T-helper 17 cell (primary cell): Measurements from ENCODE around the gene FERMT2. TPM values are rescaled to one million over a fixed set of nuclear protein-coding genes. Genes with fewer than 3 reads are reported as not detected.
A peak's percentile ranks its signal among the peaks of the same experiment; 100 is the strongest.

Experiments
- ATAC-seq: fragments of 150-1000 bp; cut with Tn5 transposase; 2 replicates; pipeline ENCODE4 v1.10.0; 2021; ENCODE audit warnings: mild to moderate bottlenecking, moderate library complexity
- DNase-seq, 3 donors: peaks; one replicate each; pipeline versions ENCODE4 v3.0.0 to v3.0.0-alpha.2; 2020 to 2021
- H3K9me3 ChIP-seq: one replicate; pipeline ENCODE4 v1.7.0; 2013; ENCODE audit warnings: low read length, mild to moderate bottlenecking; ENCODE audit not compliant: control insufficient read depth, poor library complexity, severe bottlenecking
- H3K27ac Mint-ChIP-seq: one replicate; pipeline ENCODE4 v1.8.0; 2022; ENCODE audit warnings: mild to moderate bottlenecking, moderate library complexity, mixed read lengths
- H3K27me3 Mint-ChIP-seq: one replicate; pipeline ENCODE4 v1.8.0; 2022; ENCODE audit warnings: mixed read lengths
- H3K36me3 Mint-ChIP-seq: one replicate; pipeline ENCODE4 v1.8.0; 2022; ENCODE audit warnings: low read depth, mixed read lengths
- H3K4me1 Mint-ChIP-seq: one replicate; pipeline ENCODE4 v1.8.0; 2022; ENCODE audit warnings: mild to moderate bottlenecking, mixed read lengths
- H3K4me3 Mint-ChIP-seq: one replicate; pipeline ENCODE4 v1.8.0; 2022; ENCODE audit warnings: mild to moderate bottlenecking, moderate library complexity, mixed read lengths
- total RNA-seq, 4 donors: library from RNA in 2 of 4; stranded (reverse) in 2 of 4; gene quantifications; one replicate each; pipeline ENCODE4 v1.2.3 and lab custom pipeline; 2022 to 2026

The FERMT2 gene
- total RNA-seq, 2 donors from 2014 or later = 0.78 to 3.6 TPM

DNA sequence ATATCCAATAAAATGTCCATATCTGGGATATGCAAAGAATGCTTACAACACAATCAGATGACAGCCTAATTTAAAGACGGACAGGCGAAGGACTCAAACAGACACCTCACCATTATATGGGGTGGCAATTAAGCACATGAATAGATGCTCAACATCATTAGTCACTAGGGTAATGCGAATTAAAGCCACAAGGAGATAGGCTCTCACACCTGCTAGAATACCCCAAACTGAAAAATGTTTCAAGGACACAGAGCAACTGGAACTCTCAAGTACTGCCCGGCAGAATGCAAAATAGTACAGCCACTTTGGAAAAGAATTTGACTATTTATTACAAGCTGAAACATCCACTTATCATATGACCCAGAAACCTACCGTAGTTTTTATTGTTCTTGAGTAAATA is 42.9 kb downstream of the FERMT2 start:
- Mint-ChIP-seq H3K27ac (no peak overlapping the region), H3K36me3 (peaks cover 5% of the 10 kb centered on the region), H3K27me3 (no peaks in the 10 kb centered on the region), H3K4me1 (peaks cover 8% of the 10 kb centered on the region), H3K4me3 (no peak overlapping the region)
- no peak for DNase-seq
- no peaks in the 10 kb centered on the region for H3K9me3 ChIP-seq
- ATAC-seq = no peak

DNA sequence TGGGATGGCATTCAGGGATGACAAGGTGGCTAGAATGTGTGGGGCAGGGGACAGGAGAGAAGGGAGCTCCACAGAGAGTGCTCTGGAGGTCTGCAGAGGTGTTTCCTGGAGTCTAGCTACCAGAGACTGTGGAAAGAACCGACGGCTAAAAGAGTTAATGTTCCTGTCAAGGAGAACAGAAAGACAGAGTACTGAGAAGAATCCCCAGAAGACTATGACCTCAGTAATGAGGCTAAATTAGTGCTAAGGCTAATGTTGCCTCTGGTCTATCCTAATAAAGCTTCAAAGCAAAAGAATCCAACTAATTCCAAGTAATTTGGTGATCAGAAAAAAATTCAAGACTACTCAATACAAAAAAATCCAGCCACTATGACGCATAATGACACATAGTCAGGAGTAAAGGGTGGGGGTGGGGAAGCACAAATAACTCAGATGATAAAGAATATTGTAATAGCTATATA is 44.7 kb downstream of the FERMT2 start:
- peaks cover 8% of the 10 kb centered on the region for H3K4me1 Mint-ChIP-seq
- H3K27ac Mint-ChIP-seq = peak overlapping the region; percentile 34
- peaks cover 10% of the 10 kb centered on the region for H3K36me3 Mint-ChIP-seq
- peaks cover 8% of the 10 kb centered on the region for H3K27me3 Mint-ChIP-seq
- no peaks in the 10 kb centered on the region for H3K9me3 ChIP-seq
- ATAC-seq (no peak), DNase-seq (no peak)
- no peak overlapping the region for H3K4me3 Mint-ChIP-seq

DNA sequence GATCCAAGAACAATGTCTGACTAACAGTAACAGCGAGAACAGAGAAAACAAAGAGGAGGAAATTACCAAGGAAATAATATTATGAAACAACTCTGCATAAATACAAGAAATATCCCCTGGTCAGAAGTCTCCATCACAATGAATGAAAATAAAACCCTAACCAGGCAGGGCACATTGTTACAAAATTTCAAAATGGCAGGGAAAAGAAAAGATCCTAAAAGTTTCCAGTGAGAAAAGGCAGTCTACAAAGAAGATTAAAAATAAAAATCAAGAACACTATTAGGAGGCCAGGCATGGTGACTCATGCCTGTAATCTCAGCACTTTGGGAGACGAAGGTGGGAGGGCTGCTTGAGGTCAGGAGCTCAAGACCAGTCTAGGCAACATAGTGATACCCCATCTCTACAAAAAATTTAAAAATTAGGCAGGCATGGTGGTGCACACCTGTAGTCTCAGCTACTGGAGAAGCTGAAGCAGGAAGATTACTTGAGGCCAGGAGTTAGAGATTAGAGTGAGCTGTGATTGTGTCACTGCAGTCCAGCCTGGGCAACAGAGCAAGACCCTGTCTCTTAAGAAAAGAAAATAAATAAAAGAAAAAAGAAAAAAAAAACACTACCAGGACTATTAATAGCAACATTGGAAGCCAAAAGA is 47.8 kb downstream of the FERMT2 start:
- no peak overlapping the region for H3K27ac Mint-ChIP-seq
- peaks cover 10% of the 10 kb centered on the region for H3K36me3 Mint-ChIP-seq
- ATAC-seq (no peak), DNase-seq (no peak)
- no peaks in the 10 kb centered on the region for H3K9me3 ChIP-seq
- H3K4me1 Mint-ChIP-seq = peaks cover 8% of the 10 kb centered on the region
- H3K27me3 Mint-ChIP-seq = peaks cover 8% of the 10 kb centered on the region
- H3K4me3 Mint-ChIP-seq = no peak overlapping the region

DNA sequence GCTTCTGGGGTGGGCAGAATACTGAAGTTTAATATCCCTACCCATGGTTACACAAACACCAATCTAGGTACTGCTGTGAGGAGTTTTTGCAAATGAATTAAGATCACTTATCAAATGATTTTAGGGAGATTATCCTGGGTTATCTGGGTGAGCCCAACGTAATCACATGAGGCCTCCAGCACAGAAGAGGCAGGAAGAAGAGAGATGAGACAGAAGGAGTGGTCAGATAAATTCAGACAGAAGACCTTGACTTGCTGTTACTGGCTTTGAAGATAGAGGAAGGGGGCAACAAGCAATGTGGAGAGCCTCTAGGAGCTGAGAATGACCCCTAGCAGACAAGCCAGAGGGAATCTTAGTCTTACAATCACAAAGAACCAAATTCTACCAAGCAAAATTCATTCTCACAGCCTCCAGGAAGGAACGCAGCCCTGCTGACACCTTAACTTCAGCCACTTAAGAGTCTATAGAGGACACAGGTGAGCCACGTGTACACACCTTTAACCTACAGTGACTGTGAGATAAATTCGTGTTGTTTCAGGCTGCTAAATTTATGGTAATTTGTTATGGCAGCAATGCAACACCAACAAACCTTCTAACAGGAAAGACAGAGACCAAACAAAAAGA is 49.4 kb downstream of the FERMT2 start:
- no peaks in the 10 kb centered on the region for H3K9me3 ChIP-seq
- H3K27ac Mint-ChIP-seq = no peak overlapping the region
- ATAC-seq (no peak), DNase-seq (no peak)
- H3K4me1 Mint-ChIP-seq = peaks cover 5% of the 10 kb centered on the region
- no peak overlapping the region for H3K4me3 Mint-ChIP-seq
- H3K27me3 Mint-ChIP-seq = peaks cover 8% of the 10 kb centered on the region
- H3K36me3 Mint-ChIP-seq = peaks cover 10% of the 10 kb centered on the region

DNA sequence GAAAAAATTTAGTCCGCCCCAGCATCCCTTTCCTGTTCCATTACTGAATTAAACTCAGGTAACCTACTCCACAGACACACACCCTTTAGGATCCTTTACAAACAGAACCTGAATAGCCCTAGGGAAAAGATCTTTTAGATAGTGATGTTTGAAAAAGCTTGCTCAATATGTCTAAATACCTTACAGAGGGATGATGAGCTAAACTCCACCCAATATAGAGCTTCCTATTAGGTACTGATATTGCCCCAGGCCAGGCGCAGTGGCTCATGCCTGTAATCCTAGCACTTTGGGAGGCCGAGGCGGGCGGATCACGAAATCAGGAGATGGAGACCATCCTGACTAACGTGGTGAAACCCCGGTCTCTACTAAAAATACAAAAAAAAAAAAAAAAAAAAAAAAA is 50.1 kb downstream of the FERMT2 start:
- no peak for DNase-seq
- no peaks in the 10 kb centered on the region for H3K9me3 ChIP-seq
- no peak for ATAC-seq
- H3K27me3 Mint-ChIP-seq = peaks cover 8% of the 10 kb centered on the region
- peaks cover 2% of the 10 kb centered on the region for H3K4me1 Mint-ChIP-seq
- H3K36me3 Mint-ChIP-seq = peaks cover 10% of the 10 kb centered on the region
- H3K27ac Mint-ChIP-seq = no peak overlapping the region
- no peak overlapping the region for H3K4me3 Mint-ChIP-seq

DNA sequence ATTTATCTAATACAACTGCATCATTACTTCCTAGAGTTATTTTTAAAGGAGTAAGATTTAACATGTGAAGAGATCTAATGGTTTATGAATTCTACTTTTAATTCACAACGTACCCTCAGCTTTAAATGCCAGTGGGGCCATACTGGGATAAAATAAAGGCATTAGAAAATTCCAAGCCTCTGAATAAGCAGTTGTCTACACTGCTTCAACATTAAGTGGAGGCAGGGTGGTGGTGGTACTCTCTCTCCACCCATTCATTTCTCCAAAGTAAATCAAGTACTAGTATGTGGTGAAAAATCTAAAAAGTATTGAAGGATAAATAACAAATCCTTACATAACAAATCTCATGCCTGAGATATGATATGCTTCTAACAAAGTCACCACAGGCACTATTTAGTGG is 52.4 kb downstream of the FERMT2 start:
- H3K4me1 Mint-ChIP-seq = peaks cover 10% of the 10 kb centered on the region
- H3K9me3 ChIP-seq = no peaks in the 10 kb centered on the region
- DNase-seq (no peak), ATAC-seq (no peak)
- H3K36me3 Mint-ChIP-seq = peaks cover 6% of the 10 kb centered on the region
- no peak overlapping the region for H3K27ac Mint-ChIP-seq
- no peak overlapping the region for H3K4me3 Mint-ChIP-seq
- H3K27me3 Mint-ChIP-seq = peaks cover 8% of the 10 kb centered on the region

DNA sequence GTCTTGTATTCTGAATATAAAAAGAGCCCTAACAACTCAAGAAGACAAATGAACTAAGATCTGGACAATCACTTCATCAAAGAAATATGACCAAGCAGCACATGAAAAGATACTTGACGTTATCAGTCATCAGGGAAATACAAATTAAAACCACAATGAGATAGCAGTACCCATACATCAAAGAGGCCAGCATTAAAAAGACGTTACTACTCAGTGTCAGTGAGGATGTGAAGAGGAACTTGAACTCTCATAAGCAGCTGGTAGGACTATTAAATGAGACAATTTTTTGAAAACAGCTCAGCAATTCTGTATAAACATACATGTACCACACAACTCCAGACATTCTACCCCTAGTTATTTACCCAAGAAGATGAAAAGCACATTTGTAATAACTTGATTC is 55.9 kb downstream of the FERMT2 start:
- H3K36me3 Mint-ChIP-seq = no peaks in the 10 kb centered on the region
- H3K4me3 Mint-ChIP-seq = peak overlapping the region; percentile 50
- H3K4me1 Mint-ChIP-seq = peaks cover 10% of the 10 kb centered on the region
- H3K27me3 Mint-ChIP-seq = no peaks in the 10 kb centered on the region
- DNase-seq (no peak), ATAC-seq (peak; percentile 95)
- no peaks in the 10 kb centered on the region for H3K9me3 ChIP-seq
- peak overlapping the region; percentile 11 for H3K27ac Mint-ChIP-seq

DNA sequence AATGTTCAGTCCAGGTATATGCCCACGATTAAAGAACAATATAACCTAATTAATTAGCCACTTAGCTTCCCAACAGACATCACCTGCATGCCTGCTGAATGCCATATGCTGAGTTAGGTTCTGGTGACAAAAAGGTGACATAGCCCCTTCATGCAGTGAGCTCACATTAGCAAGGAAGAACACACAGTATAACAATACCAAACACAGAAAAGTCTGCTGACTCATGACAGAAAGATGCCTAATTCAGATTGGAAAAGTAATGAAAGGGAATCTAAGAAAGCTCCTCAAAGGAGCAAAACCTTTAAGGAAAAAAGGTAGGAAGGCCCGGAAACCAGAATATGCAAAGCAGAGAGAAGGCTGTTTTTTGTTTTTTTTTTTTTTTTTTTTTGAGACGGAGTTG is 59.0 kb downstream of the FERMT2 start:
- DNase-seq (no peak), ATAC-seq (no peak)
- Mint-ChIP-seq H3K4me1 (peaks cover 10% of the 10 kb centered on the region), H3K4me3 (no peak overlapping the region), H3K27me3 (no peaks in the 10 kb centered on the region), H3K27ac (peak overlapping the region; percentile 68), H3K36me3 (no peaks in the 10 kb centered on the region)
- no peaks in the 10 kb centered on the region for H3K9me3 ChIP-seq

DNA sequence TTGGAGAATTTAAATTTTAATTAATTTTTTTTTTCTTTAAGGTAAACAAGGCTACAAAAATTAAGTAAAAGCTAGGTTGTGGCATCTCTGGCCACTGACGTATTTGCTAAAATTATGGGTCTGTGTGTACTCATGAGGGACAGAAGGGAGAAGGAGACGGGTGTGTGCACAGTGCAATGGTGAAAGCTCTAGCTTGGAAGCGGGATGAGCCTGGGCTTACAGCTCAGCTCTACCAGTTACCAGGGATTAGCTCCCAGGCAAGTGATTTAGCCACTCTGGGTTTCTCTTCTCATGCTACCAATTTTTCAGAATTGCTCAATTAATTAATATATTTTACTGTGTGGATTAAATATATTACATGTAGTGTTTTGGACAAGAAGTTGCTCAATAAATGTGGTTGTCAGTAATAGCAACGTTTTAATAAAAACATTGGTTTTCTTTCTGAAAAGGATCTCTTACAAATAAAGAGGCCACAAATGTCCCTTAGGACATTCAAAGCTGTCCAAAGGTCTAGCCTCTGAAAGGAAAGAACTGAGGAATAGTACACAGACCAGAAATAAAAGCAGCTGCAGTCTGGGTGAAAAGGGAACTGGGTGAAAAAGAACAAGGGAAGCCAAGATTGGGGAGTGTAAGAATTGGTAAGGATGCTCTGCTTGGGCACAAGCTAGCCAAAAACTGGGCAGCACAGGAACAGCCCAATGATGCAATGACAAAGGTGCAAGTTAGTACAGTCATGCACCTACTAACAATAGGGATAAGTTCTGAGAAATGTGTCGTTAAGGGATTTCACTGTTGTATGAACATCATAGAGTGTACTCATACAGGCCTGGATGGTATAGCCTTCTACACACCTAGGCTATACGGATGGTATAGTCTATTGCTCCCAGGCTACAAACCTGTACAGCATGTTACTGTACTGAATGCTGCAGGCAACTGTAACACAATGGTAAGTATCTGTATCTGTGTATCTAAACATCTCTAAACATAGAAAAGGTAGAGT is 61.7 kb downstream of the FERMT2 start:
- Mint-ChIP-seq H3K4me3 (no peak overlapping the region), H3K27ac (no peak overlapping the region), H3K36me3 (no peaks in the 10 kb centered on the region), H3K4me1 (no peaks in the 10 kb centered on the region), H3K27me3 (no peaks in the 10 kb centered on the region)
- DNase-seq (no peak), ATAC-seq (no peak)
- no peaks in the 10 kb centered on the region for H3K9me3 ChIP-seq

DNA sequence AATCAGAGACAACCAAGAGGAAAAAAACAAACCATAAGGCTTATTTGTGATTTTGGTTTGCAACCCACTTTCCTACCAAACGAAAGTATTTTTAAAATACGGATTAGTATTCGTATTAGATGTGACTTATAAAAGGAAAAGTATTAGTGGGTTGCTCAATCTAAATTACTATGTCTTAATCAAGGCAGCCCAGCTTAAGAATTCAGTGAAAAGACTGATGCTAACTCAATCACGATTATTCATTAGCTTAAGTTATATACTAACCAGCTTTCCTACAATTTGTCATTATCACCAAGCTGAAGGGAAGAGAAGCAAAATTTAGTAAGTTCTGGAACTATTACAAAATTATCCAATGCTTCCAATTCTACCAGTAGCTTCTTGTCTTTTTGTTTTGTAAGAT is 62.7 kb downstream of the FERMT2 start:
- Mint-ChIP-seq H3K36me3 (no peaks in the 10 kb centered on the region), H3K27me3 (no peaks in the 10 kb centered on the region)
- ATAC-seq = no peak

DNA sequence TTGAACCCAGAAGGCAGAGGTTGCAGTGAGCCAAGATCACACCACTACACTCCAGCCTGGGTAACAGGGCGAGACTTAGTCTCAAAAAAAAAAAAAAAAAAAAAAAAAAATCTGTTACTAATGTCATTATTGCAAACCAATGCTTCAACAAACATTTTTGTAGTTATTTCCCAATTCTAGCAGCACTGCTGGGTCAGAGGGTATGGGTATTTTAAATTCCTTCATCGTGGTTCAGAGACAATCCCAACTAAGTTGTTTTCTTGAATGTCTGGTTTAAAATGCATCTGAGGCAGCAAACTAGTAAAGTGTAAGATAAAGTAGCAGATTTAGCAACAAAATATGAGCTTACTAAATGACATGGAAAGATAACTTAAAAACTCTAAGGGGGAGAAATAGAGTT is 65.6 kb downstream of the FERMT2 start:
- Mint-ChIP-seq H3K27me3 (no peaks in the 10 kb centered on the region), H3K27ac (no peak overlapping the region), H3K4me1 (no peaks in the 10 kb centered on the region), H3K36me3 (no peaks in the 10 kb centered on the region), H3K4me3 (no peak overlapping the region)
- no peaks in the 10 kb centered on the region for H3K9me3 ChIP-seq
- no peak for ATAC-seq
- no peak for DNase-seq

More for the DNA sequence above, 62.7 kb downstream of the FERMT2 start:
- DNase-seq = no peak
- no peak overlapping the region for H3K4me3 Mint-ChIP-seq
- H3K4me1 Mint-ChIP-seq = no peaks in the 10 kb centered on the region
- H3K9me3 ChIP-seq = no peaks in the 10 kb centered on the region
- H3K27ac Mint-ChIP-seq = no peak overlapping the region

DNA sequence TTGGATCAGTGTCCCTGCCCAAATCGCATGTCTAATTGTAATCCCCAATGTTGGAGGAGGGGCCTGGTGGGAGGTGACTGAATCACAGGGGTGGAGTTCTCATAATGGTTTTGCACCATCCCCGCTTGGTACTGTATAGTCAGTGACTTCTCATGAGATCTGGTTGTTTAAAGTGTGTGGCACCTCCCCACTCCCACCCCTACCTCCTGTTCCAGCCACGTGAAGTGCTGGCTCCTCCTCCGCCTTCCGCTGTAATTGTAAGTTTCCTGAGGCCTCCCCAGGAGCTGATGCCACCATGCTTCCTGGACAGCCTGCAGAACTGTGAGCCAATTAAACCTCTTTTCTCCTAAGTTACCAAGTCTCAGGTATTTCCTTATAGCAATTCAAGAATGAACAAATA is 67.2 kb downstream of the FERMT2 start:
- Mint-ChIP-seq H3K4me1 (no peaks in the 10 kb centered on the region), H3K4me3 (no peak overlapping the region), H3K27me3 (no peaks in the 10 kb centered on the region), H3K36me3 (no peaks in the 10 kb centered on the region), H3K27ac (no peak overlapping the region)
- DNase-seq (no peak), ATAC-seq (no peak)
- no peaks in the 10 kb centered on the region for H3K9me3 ChIP-seq

DNA sequence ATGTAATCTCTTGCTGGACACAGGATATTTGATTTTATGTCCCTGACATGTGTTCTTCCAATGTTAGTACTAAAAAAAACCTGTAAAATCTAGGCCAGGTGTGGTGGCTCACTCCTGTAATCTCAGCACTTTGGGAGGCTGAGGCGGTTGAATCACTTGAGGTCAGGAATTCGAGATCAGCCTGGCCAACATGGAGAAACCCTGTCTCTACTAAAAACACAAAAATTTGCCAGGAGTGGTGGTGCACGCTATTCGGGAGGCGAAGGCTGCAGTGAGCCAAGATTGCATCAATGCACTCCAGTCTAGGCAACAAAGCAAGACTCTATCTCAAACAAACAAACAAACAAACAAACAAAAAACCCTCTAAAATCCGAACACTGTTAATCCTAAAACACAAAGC is 68.0 kb downstream of the FERMT2 start:
- ATAC-seq (no peak), DNase-seq (no peak)
- no peaks in the 10 kb centered on the region for H3K27me3 Mint-ChIP-seq

More for the DNA sequence above, 68.0 kb downstream of the FERMT2 start:
- H3K9me3 ChIP-seq = no peaks in the 10 kb centered on the region
- H3K4me1 Mint-ChIP-seq = no peaks in the 10 kb centered on the region
- no peak overlapping the region for H3K27ac Mint-ChIP-seq
- H3K36me3 Mint-ChIP-seq = no peaks in the 10 kb centered on the region
- no peak overlapping the region for H3K4me3 Mint-ChIP-seq
